ENCODE data around the gene FHDC1.

The FHDC1 gene

DNA sequence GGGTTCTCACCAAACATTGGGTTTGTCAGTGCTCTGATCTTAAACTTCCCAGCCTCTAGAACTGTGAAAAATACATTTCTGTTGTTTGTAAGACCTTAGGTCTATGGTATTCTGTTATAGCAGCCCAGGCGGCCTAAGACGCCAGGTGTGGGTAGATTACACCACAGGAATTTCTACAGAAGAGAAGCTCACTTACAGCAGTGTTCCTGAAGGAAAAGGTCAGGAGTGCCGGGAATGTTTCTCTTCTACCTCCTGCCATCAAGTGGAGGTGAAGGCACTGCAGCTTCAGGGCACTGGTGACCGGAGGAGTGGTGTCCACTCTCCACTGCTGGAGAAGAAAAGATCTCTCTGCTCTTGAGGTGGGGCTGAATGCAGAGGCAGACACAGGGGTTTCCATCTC lies 45.7 kb downstream of the FHDC1 start:
- DNase-seq: no peak

DNA sequence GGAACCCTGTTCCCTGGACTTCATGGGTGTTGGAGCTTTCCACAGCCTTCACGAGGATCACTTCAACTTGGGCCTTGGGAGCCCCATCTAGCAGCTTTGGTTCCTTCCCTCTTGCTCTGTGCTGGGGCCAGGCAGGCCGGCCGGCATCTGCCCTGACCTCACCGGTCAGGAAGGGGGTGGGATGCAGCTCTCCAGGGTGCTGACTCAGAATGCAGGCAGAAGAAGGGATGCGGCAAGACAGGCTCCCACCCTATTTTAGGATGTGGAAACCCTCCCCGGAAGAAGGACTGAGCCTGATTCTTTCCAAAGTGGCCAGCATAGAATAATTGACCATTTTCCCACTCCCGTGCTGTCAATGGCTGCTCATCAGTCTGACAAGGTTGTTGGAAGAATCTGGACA lies 47.1 kb downstream of the FHDC1 start:
- no peak for DNase-seq

- DNase-seq: no peak
Observed at GRCh38 chr4:152983774-152984411, 47.8 kb downstream of the FHDC1 start.

- peak in 2 of 3 experiments; percentile 61 to 89 for DNase-seq
Observed at GRCh38 chr4:152988721-152989553, 52.8 kb downstream of the FHDC1 start.

- DNase-seq: no peak
Observed at GRCh38 chr4:152989554-152989970, 53.4 kb downstream of the FHDC1 start.

DNA sequence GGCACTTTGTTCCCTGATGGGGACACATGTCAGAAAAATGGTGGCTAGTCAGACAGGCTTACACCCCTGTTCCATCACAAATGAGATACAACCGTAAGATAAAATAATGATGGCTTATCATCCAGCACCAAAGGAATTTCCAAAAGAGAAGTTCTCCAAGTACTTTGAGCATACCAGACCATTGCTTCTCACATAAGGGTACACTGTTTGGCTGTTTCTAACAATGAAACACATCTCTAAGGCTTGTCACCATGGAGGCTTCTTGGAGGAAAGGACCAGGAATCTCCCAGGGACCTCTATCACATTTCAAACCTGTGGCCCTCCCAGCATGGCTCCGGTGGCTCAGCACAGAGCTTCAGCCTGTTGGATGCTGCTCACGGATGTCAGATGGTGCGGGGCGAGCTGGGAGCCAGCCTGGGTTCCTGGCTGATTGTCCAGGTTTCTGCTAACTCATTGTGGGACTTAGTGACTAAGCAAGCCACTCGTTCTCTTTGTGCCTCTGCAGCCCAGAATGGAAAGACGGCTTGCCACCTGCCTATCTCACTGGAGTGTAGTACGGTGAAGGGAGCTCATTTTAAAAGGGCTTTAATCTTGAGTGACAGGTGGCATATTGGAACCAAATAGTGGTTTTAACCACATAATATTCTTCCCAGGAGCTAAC lies 54.5 kb downstream of the FHDC1 start:
- DNase-seq: no peak

DNA sequence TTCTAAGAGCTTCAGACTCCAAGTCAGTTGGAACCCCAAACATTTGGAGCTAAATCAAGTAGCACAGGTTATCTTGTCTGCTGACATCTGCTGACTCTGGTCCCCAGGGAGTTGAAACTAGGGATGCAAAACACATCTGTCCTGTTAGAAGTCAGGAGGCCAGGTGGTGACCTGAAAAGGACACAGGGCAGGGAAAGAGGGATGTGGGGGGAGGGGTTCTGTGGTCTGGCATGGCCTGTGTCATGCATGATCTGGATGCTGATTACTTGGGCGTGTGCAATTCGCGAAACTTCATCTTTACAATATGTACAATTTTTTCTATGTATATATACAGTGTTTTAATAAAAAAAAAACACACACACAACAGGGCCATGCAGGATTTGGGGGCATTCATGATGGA lies 55.3 kb downstream of the FHDC1 start:
- DNase-seq: no peak

DNA sequence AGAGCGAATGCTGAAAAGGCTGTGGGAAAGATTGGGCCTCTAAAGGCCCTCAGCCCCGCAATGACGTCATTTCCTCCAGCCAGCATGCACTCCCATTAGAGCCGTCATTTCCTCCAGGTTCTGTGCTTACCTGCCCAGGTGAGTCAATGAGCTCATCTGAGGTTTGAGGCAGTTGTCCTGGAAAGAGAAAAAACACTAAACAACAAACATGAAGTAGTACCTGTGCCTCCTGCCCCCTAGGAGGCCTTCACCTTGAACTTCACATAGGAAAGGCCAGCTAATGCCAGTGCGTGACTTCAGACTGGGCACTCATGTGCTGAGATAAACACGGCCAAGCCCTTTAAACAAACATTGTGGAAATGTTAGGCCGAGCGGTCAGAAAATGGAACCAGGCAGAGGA lies 55.9 kb downstream of the FHDC1 start:
- DNase-seq: peak in 1 of 3 experiments; percentile 31

GRCh38 chr4:152992466-152992865 lies 56.3 kb downstream of the FHDC1 start:
- DNase-seq: no peak

DNA sequence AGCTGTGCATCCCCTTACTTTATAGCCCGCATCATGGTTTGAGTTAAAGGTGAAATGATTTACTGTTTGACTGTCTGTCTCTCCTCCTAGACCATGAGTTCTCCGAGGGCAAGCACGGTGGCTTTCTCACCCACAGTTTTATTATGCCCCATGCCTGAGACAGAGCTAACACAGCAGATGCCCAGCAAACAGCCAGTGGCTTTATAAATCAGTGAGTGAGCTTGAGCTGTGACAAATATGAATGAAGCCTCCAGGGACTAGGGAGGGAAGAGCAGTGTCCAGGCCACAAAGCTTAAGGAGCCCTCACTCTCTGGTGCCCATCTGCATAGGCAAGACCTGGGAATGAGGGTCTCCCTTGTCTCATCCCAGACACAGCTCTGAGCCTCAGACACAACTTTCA lies 57.9 kb downstream of the FHDC1 start:
- no peak for DNase-seq

DNA sequence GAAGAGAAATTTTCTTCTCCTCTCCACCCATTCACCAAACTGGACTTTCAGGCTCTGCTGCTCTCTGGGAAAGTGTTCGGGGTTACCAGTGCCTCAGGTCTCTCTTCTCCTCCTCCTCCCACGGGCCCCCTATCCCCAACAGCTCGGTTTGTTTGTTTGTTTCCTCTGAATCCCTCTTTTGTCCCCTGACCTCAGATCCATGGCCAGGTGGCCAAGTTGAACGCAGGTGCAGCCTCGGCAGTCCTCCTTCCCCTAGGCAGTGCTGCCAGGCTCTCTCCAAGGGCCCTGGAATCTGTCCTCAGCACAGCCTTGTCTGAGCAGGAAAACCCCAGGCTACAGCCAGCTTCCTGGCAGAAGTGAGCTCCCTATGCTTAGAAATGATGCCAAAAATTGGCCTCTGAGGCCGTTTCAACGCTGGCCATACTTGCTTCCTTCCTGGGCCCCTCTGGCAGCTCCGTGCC lies 60.0 kb downstream of the FHDC1 start:
- DNase-seq: peak in 2 of 3 experiments; percentile 16 to 42

- no peak for DNase-seq
Observed at GRCh38 chr4:152996672-152997071, 60.5 kb downstream of the FHDC1 start.

GRCh38 chr4:152997288-152997687 lies 61.2 kb downstream of the FHDC1 start:
- no peak for DNase-seq

GRCh38 chr4:152997771-152998487 lies 61.8 kb downstream of the FHDC1 start:
- no peak for DNase-seq

DNA sequence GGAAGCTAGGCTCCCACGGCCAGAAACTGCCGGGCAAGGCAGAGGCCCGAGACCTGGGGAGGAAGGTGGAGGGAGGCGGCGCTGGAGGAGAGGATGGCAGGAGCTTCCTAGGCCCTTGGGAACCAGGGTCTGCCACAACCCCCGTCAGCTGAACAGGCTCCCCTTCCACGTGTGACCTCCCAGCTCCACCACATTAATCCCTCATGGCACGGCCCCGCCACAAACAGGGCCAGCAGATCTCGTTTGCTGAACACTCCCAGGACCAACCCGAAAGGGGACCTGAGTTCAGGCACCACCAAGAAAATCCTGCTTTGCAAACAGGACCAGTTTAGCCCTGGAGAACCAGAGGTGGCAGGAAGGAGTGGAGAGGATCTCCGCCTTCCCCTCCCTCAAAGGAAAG lies 62.7 kb downstream of the FHDC1 start:
- no peak for DNase-seq

GRCh38 chr4:152999346-153000075 lies 63.4 kb downstream of the FHDC1 start:
- DNase-seq: no peak

- DNase-seq: no peak
Observed at GRCh38 chr4:153000076-153000420, 63.9 kb downstream of the FHDC1 start.

- no peak for DNase-seq
Observed at GRCh38 chr4:153001626-153002025, 65.5 kb downstream of the FHDC1 start.

DNA sequence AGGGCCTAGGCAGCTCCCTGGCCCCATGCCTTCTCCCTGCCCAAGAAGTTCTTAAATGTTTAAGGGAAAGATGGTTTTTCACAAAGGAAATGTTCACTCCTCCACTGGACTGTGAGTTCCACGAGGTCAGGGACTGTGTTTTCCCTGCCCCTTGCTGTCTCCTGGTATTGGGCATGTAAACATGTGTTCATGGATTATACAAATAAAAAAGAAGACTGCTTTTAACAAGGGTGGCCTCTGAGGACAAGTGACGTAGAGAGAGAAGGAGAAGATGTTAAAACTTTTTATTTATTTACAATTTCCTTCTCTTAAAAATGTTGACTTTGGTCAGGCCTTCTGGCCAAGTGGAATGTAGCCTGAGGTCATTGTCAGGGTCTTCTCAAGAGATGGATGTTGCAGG lies 66.0 kb downstream of the FHDC1 start:
- DNase-seq: no peak

DNA sequence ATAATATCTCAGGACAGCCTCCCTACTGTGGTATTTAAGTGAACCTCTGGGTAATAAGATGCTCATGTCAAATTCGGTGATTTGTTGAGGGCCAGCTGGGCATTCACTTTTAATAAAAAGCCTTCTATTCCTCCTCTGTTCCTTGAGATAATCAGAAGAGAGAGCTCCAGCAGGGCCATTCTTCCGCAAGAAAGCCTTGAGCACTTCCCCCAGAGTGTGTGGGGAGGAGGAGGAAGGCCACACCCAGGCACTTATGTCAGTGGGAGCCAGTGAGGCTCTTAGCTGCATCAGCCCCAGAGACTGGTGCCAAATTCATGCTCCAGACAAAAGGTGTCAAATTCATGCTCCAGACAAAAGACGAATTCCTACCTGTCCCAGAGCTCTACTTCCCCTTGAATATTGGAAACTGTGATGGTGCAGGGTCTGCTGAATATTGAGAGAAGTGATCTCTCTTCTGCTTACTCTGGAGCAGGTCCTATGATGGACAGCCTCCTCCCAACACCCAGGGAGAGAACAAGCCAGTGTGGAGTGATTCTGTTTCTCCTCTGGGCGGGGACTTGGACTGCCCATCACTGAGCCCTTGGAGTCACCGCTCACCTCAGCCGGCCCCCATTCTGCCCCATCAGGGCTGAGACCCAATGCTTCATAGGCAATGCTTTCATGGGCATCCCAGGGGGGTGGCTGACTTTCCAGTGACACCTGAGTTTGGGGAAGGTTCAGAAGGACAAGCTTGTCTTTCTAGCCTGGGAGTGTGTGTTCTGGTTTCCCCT lies 68.1 kb downstream of the FHDC1 start:
- DNase-seq: no peak

DNA sequence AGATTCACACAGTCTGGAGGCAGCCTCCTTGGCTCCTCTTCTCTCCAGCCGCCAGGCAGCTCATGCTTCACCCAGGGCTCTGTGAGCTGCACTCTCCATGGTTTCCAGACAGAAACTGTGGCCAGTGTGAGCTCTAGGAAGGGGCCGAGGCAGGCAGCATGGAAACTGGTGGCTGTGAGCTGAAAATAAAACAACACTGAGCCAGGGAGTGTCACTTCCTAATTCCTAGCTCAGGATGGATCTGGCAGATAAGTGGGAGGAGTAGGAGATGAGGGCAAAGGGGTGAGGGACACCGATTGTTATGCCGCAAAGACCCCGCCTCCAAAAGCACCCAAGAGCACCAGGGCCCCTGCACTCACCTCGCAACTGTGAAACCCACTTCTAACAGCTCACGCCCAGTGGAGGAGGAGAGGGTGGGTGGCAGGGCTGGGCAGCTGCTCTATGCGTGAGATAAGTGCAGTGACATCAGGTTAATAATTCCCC lies 69.8 kb downstream of the FHDC1 start:
- no peak for DNase-seq
